HG03095 (cell line): ENCODE results near the gene BBS9.

ENCODE experiments used
- ATAC-seq: cut with Tn5 transposase; IDR thresholded peaks from one replicate; pipeline ENCODE4 v1.9.1; 2021; ENCODE audit warnings: moderate library complexity; ENCODE audit not compliant: unreplicated experiment

The BBS9 gene

GRCh38 chr7:33118383-33118782, 11.0 kb upstream of the BBS9 start:
- ATAC-seq: no peak

- ATAC-seq: no peak
Observed at GRCh38 chr7:33127085-33127484, 2.3 kb upstream of the BBS9 start.

- ATAC-seq: no peak
Observed at GRCh38 chr7:33128631-33128989, 754 bp upstream of the BBS9 start.

- no peak for ATAC-seq
Observed at GRCh38 chr7:33129806-33130153, 416 bp downstream of the BBS9 start.

GRCh38 chr7:33130184-33130583, 820 bp downstream of the BBS9 start:
- ATAC-seq: no peak

GRCh38 chr7:33137103-33137502, 7.7 kb downstream of the BBS9 start:
- no peak for ATAC-seq

GRCh38 chr7:33142585-33142984, 13.2 kb downstream of the BBS9 start:
- ATAC-seq: no peak

- ATAC-seq: no peak
Observed at GRCh38 chr7:33143996-33144718, 14.8 kb downstream of the BBS9 start.

GRCh38 chr7:33145156-33145555, 15.8 kb downstream of the BBS9 start:
- no peak for ATAC-seq

GRCh38 chr7:33152087-33152486, 22.7 kb downstream of the BBS9 start:
- no peak for ATAC-seq

GRCh38 chr7:33155811-33156210, 26.4 kb downstream of the BBS9 start:
- ATAC-seq: no peak

GRCh38 chr7:33156441-33156840, 27.1 kb downstream of the BBS9 start:
- no peak for ATAC-seq

GRCh38 chr7:33157311-33157710, 27.9 kb downstream of the BBS9 start:
- ATAC-seq: no peak

GRCh38 chr7:33157781-33158180, 28.4 kb downstream of the BBS9 start:
- ATAC-seq: no peak

- no peak for ATAC-seq
Observed at GRCh38 chr7:33177876-33178275, 48.5 kb downstream of the BBS9 start.

- no peak for ATAC-seq
Observed at GRCh38 chr7:33179519-33179918, 50.2 kb downstream of the BBS9 start.

GRCh38 chr7:33183504-33183903, 54.1 kb downstream of the BBS9 start:
- ATAC-seq: no peak

- no peak for ATAC-seq
Observed at GRCh38 chr7:33184828-33185227, 55.5 kb downstream of the BBS9 start.

- peak; percentile 80 for ATAC-seq
Observed at GRCh38 chr7:33185786-33186185, 56.4 kb downstream of the BBS9 start.

GRCh38 chr7:33186192-33186591, 56.8 kb downstream of the BBS9 start:
- ATAC-seq: no peak

- ATAC-seq: peak; percentile 9
Observed at GRCh38 chr7:33190688-33191304, 61.4 kb downstream of the BBS9 start.

- ATAC-seq: peak; percentile 77
Observed at GRCh38 chr7:33191340-33191739, 62.0 kb downstream of the BBS9 start.

- ATAC-seq: no peak
Observed at GRCh38 chr7:33192695-33193291, 63.4 kb downstream of the BBS9 start.
